Inflammatory macrophage treated with lipopolysaccharide for 1 hour (primary cell): ENCODE measurements around the gene MED13.
"Not testable (repeated sequence)": the region's sequence is repeated elsewhere in the genome, so short reads cannot be mapped to it uniquely, and the experiment has no call there.

Experiments used
- DNase-seq, 2 donors: peaks; one replicate each; pipeline ENCODE4 v3.0.0-alpha.2; 2020 to 2022

Gene MED13

GRCh38 chr17:62085511-62086408 is 20.7 kb upstream of the MED13 start:
- DNase-seq = no peak

- DNase-seq = peak; percentile 10 to 20
These were observed 19.5 kb upstream of the MED13 start for GRCh38 chr17:62084585-62084984.

GRCh38 chr17:62083651-62084050 is 18.6 kb upstream of the MED13 start:
- DNase-seq = no peak

- DNase-seq = no peak
These were observed 15.6 kb upstream of the MED13 start for GRCh38 chr17:62080647-62081046.

DNA sequence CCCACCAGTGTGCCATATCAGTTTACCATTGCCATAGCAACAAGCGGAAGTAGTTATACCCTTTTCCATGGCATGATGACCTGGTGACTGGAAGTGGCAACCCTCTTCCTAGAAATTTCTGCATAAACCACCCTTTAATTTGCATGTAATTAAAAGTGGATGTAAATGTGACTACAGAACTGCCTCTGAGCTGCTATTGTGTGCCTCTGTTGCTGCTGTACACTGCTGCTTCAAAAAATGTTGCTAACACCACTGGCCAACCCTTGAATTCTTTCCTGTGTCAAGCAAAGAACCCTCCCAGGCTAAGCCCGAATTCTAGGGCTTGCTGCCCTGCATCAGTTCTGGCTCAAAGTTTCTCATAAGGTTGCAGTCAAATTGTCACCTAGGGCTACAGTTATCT is 12.9 kb upstream of the MED13 start:
- no peak for DNase-seq

- no peak for DNase-seq
These were observed 12.0 kb upstream of the MED13 start for GRCh38 chr17:62076864-62077788.

GRCh38 chr17:62075308-62075815 is 10.3 kb upstream of the MED13 start:
- DNase-seq = no peak

- DNase-seq = no peak
These were observed 8.9 kb upstream of the MED13 start for GRCh38 chr17:62073993-62074392.

GRCh38 chr17:62072855-62073254 is 7.8 kb upstream of the MED13 start:
- not testable (repeated sequence) for DNase-seq

DNA sequence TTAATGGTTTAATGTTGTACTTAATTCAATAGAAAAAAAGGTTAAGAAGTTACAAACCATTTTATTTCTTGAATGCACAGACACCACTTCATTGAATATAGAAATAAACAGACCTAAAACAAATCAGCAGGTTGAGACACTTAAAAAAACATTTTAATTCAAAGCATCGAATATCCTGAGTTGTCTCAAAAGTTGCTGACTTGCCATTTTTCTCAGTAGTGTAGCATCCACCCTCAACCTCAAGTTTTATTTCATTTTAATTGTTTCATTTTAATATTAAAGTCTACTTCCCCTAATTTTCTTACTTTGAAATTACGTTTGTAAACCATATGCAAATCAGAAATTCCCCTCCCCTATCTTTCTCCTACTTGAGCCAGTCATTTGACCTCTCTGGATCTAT is 5.8 kb upstream of the MED13 start:
- DNase-seq = no peak

GRCh38 chr17:62067165-62068145 is 2.4 kb upstream of the MED13 start:
- no peak for DNase-seq

DNA sequence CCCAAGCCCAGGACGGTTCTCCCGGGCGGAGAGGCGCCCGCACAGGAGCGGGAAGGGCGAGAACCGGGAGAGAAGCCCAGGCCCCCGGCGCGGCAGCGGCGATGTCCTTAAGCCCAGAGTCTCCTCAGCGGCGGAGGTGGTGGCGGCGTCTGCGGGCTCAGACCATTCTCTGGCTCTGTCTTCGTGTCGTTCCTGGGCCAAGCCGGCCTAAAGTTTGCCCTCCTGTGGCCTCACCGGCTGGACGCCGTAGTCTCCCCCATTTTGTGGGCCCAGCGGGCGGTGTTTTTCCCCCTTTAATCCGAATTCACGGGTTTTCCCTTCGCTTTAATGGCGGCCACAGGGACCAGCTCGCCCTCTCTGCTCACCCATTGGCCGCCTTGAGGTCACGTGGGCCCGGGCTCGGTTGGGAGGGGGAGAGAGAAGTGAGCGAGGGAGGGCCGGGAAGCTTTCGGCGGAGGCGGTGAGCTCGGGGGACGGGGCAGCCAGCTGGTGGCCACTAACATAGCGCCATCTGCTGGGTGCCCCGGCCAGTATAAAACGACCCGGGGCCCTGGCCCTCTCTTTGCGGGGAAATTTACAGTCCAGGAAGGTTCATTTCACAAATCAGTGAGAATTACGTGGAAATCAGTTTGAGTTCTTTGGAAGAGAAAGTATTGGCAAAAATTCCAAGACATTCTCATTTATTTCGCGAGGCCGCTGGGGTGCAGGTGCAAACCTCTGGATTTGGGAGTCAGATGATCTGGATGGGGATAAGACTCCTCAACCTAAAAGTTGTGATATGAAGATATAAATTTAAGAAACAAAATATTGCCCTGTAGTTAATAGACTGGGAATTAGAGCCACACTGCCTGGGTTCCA is 762 bp upstream of the MED13 start:
- peak; percentile 98 to 99 for DNase-seq

DNA sequence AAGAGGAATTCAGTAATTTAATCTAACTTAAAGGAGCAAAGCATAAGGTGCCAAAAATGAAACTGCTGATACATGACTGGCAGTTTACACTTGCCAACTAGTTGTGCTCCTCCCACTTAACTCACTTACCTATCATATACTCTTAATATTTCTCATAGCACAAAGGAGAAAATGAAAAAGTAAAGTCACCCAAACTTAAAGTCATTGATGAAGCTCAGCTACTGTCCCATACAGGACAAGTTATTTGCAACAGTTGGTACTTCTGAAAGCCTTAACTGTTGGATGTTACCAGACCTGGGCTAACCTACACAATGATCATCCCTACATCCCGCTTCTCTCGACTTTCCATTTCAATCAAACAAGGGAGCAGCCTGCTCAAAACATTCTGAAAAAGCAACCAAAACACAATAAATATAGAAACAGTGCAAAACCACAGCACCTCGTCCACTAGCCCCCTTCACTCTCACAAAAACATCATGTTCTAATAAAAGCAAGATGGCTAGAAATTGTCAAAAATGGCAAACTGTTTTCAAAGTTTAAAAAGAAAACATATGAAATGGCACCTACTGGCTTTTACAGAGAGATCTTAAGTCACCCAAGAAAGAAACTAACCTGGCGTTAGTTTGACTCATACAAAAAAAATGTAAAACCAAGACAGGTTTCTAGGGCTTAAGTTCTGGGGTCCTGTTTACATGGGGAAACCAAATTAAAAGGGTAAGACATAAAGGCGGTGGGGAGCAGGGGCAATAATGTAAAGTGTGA is 868 bp downstream of the MED13 start:
- DNase-seq = peak; percentile 32 to 35

GRCh38 chr17:62062944-62063343 is 2.1 kb downstream of the MED13 start:
- DNase-seq = no peak

DNA sequence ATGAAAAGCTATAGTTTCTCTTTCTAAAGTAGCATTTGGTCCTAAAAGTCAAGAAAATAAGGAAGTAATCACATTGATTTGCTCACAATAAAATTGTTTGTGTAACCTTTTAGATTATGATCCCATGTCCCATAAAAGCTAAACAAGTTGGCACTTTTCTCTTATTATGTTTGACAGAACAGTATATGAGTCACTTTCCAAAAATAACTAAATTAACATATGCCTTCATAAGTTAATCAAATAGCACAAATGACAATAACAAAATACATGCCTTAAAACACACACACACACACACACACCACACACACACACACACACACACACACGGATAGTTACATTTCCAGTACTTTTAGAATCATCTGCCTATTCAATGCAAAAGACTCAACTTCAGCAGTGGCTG is 2.8 kb downstream of the MED13 start:
- peak; percentile 40 to 48 for DNase-seq

- DNase-seq = no peak
These were observed 5.7 kb downstream of the MED13 start for GRCh38 chr17:62059414-62059813.

DNA sequence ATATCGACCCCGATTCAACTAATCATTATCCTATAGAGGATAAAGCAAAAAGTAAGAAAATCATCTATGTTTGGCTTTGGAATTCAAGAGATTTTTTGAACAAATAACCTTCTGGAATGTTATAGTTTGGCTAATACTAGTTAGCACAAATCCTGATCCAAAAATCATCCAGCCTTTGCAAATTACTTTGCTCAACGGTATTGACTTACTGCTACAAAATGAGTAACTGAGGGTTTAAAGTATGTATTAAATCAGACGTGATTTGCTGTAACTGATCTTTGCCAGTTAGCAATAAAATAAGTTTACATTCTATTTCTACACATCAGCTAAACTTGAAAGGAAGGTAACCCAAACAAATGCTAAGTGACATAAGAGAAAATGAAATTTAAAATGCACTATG is 6.5 kb downstream of the MED13 start:
- DNase-seq = no peak

- DNase-seq = no peak
These were observed 7.4 kb downstream of the MED13 start for GRCh38 chr17:62057696-62058095.

DNA sequence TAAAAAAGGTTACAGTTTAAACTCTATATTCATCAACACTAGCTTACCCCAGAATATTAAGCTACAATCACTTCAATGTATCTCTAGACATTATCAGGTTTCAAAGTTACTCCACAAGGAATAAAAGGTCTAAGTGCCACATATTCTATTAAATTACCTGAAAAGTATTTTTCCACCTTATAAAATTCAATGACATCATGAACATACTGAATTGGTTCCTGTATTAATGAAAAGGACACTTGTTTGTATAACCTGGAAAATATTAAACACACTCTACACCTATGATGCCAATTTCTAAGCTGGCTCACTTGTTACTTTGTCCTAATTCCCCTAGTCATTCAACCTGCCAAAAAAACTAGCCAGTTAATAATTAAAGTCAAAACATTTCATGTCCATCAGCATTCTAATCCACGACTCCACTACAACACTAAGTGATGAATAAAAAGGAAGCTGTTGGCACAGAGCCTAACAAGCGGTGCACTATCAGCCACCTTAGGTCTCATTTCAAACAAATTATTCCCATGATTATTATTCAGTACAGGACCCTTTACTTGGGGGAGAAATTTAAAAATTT is 12.2 kb downstream of the MED13 start:
- DNase-seq = no peak

DNA sequence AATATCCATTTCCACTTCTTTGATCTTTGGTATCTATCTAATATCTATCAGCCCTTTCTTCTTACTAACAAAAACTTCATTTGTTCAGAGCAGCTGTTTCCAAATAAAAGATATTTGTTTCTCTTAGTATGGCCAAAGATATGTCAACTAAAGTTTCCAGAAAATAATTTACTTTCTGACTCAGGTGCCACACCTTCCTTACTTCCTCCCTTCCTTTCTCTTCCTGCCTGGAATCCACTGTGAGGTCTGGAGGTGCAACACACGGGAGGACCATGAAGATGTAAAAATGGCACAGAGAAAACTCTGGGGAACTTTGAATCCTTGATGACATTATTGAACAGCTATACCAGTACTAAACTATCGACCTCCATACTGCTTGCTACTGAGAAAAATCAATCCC is 14.0 kb downstream of the MED13 start:
- DNase-seq = no peak
